HG03432 (cell line): ENCODE results near the gene SRR.
"Not testable (repeated sequence)": the region's sequence is repeated elsewhere in the genome, so short reads cannot be mapped to it uniquely, and the experiment has no call there.

Experiments
- ATAC-seq: cut with Tn5 transposase; IDR thresholded peaks from one replicate; pipeline ENCODE4 v1.9.1; 2021; ENCODE audit warnings: mild to moderate bottlenecking, moderate library complexity; ENCODE audit not compliant: unreplicated experiment

The SRR gene, protein sequence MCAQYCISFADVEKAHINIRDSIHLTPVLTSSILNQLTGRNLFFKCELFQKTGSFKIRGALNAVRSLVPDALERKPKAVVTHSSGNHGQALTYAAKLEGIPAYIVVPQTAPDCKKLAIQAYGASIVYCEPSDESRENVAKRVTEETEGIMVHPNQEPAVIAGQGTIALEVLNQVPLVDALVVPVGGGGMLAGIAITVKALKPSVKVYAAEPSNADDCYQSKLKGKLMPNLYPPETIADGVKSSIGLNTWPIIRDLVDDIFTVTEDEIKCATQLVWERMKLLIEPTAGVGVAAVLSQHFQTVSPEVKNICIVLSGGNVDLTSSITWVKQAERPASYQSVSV

DNA sequence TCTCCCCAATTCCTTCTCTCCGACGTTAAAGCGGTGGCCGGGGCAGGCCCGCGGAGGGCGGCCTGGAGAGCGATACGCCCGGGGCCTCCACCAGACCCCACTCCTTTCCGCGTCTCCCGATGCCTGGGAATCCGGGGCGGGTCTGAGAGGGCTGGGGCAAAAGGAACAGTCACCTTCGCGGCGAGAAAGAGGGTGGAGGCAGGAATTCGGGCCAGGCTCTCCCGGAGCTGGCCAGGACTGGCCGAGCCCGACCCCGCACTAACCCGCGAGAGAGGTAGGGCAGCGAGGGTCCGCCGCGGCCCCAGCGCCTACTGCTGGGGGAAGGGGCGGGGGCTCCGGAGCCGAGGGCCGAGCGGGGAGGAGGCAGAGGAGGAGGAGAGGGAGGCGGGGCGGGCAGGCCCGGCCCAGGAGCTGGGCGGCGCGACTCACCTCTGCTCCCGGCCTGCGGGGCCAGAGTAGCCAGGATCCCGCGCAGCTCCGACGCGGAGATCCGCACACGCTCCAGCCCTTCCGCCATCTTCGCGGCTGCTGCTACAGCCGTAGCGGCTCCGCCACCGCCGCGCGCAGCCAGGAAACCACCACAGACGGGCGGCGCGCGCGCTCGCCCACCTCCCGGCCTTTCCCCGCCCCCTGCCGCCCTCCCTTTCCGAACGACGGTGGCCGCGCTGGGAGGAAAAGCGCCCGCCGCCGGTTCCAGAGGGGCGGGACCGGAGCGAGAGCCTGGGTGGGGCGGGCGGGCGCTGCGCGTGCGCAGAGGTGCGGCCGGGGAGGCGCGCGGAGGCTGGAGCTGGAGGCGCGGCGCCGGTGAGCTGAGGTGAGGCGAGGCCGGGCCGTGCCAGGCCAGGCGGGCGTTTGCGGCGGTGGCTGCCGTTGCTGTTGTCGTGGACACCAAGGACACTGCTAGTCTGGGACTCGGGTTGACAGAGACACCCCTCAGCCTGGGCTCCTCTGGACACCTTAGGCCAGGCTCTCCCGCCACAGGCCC lies at the start of gene SRR, which contains the start of gene SMG6:
Gene SRR (plus strand): TSS at position 747 of the 985 bp plus-strand sequence. CDS start 11,611 bp downstream, outside the sequence.
Gene SMG6 (minus strand): TSS at position 582 of the 985 bp plus-strand sequence. CDS start 65 bp downstream, at position 517.
- ATAC-seq: peak; percentile 80

DNA sequence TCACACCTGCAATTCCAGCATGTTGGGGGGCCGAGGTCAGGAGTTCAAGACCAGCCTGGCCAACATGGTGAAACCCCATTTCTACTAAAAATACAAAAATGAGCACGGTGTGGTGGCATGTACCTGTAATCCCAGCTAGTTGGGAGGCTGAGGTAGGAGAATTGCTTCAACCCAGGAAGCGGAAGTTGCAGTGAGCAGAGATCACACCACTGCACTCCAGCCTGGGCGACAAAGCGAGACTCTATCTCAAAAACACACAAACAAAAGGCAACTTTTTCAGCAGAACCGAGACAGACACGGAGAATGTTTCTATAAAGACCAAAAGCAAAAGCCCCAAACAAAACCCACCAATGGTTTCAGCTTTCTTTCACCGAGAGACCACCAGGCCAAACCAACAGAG lies 44.9 kb upstream of the SRR start:
- not testable (repeated sequence) for ATAC-seq

DNA sequence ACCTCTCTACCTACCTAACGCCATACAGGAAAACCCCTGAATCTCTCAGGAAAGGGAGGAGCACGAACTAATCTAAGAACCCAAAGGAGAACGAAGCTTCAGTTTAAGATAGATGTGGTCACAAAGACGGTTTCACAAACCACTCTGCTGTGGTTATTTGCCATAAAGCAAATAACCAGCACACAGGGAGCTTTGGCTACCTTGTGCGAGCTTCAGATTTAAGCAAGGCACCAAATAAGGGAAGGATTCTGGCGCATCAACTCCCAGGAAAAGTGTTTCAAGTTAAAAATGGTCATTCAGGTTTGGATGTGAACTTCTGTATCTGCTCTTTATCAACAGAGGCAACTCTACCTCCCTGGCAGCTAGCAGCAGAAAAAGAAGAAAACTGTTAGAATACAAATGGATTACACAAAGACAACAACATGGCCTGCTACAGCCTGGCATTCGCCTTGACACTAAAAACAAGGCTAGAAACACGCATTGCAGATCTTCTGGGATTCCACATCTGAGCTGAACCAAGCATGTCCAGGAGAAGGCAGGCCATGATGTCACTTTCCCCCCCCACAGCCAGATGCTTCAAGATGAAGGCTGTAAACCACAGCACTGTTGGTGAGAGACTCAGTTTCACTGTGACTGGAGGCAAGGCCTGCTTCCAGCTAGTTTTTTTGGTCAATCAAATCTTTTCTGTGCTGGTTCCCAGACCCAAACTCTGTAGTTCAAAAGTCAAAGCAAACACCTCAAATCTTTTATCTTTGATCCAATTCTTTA lies 43.8 kb upstream of the SRR start:
- peak; percentile 62 for ATAC-seq

DNA sequence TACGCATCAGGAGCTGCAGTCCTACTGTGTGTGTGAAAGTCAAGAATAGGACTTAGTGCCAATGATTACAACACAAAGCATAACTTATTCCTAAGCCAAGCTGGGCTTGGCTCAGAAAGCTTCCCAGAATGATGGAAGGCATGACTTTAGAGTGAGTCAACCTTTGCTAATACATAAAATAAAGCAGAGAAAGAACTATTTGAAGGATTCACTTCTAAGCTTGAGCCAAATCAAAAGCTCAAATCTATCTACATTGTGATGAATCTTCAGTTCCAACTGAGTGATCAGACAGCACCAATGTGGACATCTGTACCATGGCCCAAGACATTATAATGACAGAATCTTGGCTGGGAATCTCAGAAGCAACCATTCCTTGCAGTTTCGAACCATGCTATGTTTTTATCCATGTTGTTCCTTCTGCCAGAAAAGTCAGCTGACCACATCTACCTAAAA lies 41.6 kb upstream of the SRR start:
- ATAC-seq: no peak

DNA sequence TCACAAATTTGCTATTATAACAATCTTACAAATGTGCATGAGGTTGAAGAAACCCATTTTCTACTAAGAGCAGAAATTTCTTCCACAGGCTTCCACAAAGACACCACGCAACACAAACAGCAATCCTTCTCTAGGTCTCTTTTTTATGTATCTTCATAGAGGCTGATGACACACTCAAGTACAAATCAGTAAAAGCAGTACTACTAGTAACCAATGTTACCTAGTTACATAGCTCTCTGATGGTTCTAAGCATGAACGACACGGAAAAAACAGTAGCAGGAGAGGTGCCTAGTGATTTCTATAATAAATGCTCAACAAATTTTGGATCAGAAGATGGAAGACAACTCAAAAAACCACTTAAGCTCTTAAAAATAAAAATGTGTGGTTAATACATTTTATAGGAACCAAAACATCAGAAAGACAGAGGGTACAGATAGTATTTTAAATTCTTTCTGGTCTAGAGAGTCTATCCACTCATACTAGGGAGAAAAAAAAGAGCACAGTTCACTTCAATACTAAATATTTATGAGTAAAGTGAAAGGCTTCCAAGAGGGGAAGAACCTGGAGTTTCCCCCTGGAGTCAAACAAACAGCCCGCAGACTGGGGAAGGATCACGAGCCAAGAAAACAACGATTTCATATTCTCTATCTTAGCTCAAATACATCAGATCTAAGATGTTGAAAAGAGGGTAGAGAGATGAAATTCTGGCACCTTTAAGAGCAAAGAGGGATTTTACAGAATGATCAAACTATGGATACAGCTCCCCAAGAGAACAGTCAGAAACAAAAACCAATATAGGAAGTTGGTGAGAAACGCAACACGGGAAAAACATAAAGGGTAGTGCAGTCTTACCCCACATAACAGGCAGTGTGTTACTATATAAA lies 40.3 kb upstream of the SRR start:
- no peak for ATAC-seq

DNA sequence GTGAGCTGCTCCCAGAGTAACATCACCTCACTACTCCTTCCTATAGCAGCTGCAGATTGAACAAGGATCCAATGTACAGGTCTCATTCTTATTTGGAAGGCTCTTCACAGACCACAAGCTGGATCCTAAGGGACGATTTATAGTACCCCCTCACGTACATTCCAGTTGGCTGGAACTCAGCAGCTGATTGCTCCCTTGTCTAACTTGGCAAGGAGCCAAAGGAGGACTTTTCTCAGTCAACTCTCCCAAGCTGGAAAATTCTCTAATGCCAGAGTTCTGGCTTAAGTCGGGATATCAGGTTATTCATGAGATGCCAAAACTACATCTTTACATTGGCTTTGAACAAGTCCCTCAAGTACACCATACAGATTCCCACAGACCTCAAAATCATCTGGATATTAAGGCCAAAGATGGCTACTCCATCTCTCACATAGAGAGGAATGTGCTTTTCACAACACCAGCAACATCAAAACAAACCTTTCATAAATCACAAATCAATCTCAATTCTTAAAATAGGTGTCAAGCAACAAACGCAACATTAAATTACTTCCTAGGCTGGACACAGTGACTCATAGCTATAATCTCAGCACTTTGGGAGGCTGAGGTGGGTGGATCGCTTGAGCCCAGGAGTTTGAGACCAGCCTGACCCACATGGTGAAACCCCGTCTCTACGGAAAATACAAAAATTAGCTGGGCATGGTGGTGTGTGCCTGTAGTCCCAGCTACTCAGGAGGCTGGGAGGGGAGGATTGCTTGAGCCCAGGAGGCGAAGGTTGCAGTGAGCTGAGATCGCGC lies 39.5 kb upstream of the SRR start:
- no peak for ATAC-seq

DNA sequence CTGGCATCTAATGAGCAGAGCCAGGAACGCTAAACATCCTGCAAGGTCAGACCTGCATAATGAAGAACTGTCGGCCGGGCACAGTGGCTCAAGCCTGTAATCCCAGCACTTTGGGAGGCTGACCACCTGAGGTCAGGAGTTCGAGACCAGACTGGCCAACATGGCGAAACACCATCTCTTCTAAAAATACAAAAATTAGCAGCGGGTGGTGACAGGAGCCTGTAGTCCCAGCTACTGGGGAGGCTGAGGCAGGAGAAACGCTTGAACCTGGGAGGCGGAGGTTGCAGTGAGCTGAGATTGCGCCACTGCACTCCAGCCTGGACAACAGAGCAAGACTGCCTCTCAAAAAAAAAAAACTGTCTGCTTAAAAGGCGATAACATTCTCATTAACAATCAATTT lies 38.6 kb upstream of the SRR start:
- ATAC-seq: not testable (repeated sequence)

DNA sequence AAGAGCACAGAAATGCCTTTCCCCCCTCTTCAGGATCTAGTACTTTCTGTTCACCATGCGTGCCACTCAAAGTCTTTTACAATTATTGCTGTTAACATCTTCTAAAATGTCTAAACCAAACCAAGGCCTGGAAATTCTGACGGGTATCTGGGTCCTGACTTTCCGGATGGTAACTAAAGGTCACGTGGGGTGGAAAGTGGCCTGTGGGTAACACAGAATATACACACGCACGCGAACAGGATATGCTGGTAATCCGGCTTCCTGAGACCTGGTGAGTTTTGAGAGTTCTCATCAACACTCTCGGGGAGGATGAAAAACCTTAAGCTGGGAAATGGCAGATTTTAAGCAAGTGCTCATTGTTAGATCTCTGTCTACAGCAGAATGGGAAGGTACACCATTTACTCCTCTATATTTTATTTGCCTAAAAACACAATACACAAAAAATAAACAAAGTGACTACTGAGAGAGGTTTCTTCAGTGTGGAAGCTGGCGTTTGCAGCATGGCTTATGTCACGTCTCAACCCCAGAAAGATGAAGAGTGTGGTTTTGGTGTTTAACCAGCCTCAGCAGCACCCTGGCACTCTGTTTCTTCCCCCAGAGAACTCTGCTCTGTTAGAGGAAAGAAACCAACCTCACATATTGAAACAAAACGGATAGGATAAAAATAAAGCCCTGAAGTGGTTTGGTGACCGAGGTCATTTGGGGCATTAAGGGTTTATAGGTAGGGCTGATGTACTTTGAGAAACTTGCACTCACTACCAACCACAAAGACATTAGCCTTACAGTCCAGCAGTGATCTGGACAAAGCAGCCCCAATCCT lies 37.5 kb upstream of the SRR start:
- peak; percentile 75 for ATAC-seq

DNA sequence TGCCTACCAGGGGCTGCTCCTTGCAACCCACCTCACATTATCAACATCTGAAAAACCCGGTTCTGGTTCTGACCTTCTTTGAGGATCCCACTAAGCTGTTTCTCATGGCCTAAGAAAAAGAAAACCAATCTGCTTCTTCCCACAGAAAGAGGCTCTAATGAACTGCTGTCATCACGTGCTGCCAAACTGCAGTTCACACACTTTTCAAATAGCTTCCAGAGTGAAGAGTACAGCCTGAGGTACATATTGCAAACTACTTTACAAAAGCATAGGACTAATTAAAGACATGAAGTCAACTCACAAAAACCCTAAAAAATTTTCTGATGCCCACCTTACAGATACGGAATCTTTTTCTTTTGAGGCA lies 36.9 kb upstream of the SRR start:
- ATAC-seq: peak; percentile 18

DNA sequence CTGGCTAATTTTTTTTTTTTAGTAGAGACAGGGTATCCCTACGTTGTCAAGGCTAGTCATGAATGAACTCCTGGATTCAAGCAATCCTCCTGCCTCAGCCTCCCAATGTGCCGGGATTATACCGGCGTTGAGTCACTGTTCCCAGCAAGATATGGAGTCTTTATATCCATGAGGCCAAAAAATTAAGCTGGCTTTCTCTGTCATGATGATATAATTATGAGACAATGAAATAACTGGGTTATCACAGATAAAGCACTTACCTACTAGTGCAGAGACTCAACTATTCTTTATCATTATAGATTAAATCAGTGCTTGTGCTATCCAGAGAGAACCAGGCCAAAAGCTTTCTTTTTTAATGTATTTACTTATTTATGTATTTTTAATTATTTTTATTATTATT lies 36.4 kb upstream of the SRR start:
- ATAC-seq: no peak

DNA sequence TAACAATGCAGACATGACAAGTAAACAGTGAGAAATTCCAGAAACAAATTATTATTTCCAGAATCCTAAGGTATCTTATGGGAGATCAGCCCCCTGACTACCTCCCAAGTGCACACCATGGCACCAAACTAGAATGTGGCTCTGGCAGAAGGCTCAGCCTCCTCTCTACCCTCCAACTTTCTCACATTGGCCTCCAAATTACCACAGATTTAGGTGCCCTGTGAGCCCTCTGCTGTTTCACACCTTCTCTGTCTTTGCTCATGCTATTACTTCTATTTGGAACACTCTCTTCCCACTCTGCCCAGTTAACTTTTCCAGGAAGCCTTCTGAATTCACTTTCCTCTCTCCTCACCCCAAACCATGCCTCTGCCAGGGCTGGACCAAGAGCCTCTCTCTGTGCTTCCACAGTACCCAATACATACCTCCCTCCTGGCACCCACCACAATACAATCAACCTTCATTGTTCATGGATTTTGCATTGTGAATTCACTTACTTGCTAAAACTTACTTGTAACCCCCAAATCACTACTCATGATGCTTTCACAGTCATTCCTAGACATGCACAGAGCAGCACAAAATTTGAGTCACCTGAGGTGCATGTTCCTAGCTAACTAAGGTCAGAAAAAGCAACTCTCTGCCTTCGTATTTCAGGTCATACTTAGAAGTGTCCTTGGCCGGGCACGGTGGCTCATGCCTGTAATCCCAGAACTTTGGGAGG lies 31.6 kb upstream of the SRR start:
- ATAC-seq: no peak

DNA sequence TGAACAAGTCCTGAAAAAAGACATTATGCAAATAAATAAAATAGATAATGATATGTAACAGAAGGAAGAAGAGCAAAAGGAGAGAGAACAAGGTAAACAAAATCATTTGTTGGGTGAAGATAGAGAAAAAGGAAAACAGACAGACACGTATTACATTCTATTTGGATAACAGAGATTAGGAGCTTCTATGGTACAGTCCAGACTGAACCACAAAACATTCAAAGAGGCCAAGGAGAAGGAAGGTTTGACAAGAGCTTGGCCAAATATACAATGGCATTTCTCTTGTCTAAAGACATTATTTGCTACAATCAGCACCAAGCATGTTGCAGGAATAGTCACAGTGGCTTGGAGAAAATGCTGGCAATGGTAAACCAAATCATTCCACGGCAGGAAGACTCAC lies 29.3 kb upstream of the SRR start:
- ATAC-seq: no peak

DNA sequence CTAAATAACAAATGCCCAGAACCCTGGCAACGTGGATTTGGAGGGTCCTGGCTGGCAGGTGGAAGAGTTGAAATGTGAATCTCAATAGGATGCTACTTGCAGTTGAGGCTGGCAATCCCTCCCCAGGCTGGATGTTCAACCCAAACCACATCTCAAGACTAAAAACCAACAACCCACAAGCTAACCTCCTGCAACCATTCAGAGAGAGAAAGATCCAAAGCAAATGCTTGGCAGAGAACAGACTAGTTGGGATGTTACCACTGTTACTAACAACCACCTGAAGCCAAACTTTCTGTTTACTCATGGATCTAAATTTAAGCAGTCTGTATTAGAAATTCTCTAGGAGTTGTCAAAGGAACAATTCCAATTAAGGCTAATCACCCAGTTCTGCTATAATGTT lies 28.0 kb upstream of the SRR start:
- ATAC-seq: no peak

DNA sequence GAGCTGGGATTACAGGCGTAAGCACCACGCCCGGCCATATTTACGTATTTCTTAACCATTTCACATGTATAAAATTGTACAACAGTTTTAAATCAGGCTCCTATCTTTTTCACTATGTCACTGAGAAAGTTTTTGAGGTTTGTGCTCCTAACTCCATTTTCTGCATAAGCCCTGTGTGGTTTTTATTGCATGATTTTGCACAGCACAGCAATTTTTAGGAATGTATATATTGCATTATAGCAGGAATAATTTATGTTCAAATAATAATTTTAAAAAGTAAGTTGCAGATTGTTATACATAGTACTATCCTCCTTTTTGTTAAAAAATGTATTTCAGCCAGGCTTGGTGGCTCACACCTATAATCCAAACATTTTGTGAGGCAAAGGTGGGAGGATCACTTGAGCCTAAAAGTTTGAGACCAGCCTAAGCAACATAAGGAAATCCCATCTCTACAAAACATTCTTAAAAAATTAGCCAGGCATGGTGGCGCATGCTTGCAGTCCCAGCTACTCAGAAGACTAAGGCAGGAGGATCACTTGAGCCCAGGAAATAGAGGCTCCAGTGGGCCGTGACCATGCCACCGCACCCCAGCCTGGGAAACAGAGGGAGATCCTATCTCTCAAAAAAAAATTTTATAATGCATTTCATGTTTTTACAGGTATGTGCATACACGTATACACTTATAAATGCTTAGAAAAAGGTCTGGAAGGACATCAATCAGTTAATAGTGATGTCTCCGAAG lies 26.1 kb upstream of the SRR start:
- no peak for ATAC-seq

DNA sequence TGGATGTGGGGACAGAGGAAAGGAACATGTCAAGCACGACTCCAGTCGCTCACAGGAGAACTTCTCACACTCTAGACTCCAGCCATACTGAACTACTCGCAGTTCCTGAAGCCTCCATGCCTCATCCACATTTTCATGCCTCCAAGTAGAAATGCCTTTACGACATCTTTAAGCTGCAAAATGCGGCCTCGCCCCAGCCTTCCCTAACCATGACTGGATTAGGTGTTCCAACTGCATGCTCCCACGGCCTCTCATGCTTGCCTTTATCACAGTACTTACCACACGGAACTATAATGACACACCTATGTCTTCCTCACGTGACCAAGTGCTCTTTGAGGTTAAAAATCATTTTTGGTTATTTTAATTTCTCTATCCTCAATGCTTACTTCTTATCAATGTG lies 24.0 kb upstream of the SRR start:
- ATAC-seq: no peak

DNA sequence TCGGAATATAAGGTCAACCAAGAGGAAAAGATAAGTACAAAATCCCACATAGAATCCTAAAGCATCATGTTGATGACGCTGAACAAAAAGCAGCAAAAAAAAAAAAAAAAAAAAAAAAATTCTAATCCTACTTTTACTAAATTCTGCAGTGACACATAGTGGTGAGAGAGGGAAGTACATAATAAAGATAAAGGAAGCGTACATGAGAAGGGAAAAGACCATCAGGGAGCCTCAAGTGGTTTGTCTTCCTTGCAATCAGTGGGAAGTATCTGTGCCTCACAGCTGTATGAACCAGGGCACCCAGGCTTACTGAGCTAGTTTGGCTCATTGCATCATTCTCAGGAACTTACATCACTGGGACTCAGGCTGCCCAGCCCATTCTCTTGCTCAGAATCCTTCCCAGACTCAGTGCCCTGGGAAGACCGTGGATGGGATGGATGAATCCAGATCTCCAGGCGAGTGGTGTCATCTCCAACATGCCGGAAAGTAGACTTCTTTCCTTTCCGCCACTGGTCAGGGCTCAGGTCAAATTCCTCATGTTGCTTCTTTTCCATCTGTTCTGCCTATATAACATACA lies 21.4 kb upstream of the SRR start:
- ATAC-seq: no peak

DNA sequence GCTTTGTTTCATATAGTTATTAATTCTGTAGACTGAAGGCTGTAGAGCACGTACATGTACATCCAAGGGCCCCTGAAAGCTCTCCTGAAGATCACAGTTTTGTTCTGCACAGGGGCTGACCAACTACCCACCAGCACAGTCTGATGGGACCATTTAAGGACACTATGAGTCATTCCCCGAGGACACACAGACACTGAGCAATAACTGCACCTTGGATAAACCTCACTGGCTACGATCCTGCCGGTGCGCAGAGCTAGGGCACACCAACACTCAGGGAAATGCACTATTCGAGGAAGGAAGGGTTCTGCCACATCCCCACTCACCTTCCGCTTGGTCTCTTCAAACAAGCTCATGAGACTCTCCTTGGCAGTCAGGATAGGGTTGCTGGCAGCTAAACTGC lies 20.4 kb upstream of the SRR start:
- no peak for ATAC-seq
